Prostate gland (tissue), 2 donors: ENCODE data around the gene PBX4.

Experiments used
- CTCF ChIP-seq, 4 experiments: fragments of 200-600 bp in 2 of 4; fragments of 450-650 bp in 2 of 4; sonication (generic) in 2 of 4; IDR thresholded peaks; 1 replicate in 3 of 4; 2 replicates in 1 of 4; pipeline ENCODE4 v1.5.1; 2016 to 2019; ENCODE audit warnings: antibody characterized with exemption in 4 of 4, mild to moderate bottlenecking in 2 of 4, moderate library complexity in 2 of 4
- POLR2A ChIP-seq: fragments of 450-650 bp; IDR thresholded peaks from one replicate; pipeline ENCODE4 v1.6.1; 2016; ENCODE audit warnings: antibody characterized with exemption, mild to moderate bottlenecking
- POLR2AphosphoS5 ChIP-seq: sonication (generic); formaldehyde crosslinking; IDR thresholded peaks from one replicate; pipeline ENCODE4 v1.6.1; 2017; ENCODE audit warnings: antibody characterized with exemption

- TF ChIP-seq POLR2A (no peak), CTCF (IDR thresholded peaks at IDR 0.05) (no peak), POLR2AphosphoS5 (peak; percentile 70)
These were observed 27.2 kb downstream of the PBX4 start for GRCh38 chr19:19591133-19591825.
